GM12801 (cell line): ENCODE results near the gene SLC17A5.

ENCODE experiments used
- CTCF ChIP-seq: IDR thresholded peaks from one replicate; pipeline ENCODE4 v1.5.1; 2011; ENCODE audit warnings: control low read depth; ENCODE audit not compliant: insufficient read length; ENCODE audit errors: extremely low read depth

Gene SLC17A5

DNA sequence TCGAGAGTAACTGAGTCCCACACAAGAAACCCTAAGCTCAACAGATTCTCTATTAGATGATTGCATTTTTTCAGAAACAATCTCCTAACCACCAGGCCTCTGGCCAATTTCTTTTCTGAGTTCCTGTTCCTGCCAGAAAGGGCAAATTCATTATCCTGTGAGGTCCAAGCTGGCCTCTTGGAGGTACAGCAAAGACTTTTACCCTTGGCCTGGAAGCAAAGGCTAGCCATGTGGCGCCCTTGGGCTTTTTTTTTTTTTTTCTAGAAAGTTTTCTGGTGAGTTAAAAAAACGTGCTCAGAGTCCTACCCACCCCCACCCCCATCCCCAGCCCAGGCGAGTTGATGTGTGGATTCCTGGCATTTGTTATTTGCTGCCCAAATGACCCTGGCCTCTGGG is 73.9 kb downstream of the SLC17A5 start:
- TF ChIP-seq CTCF = no peak

DNA sequence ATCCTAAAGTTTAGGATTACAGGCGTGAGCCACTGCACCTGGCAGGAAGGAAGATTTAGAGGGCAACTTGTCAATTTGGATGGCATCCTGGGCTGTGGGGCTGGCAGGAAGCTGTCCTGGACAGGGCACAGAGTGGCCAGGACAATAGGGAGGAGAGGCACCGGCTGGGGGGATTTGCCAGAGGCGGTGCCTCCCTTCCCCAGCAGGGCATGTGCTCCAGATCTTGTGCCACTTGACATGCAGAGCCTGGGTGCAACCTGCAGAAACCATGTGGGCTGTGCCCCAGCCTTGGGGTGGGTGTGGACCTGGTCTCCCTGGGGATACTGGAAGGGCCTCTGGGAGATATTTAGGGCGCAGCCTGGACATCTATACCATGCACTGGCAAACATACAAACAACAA is 74.4 kb downstream of the SLC17A5 start:
- no peak for TF ChIP-seq CTCF

- TF ChIP-seq CTCF = no peak
Measured at GRCh38 chr6:73577676-73578075, 76.1 kb downstream of the SLC17A5 start.

DNA sequence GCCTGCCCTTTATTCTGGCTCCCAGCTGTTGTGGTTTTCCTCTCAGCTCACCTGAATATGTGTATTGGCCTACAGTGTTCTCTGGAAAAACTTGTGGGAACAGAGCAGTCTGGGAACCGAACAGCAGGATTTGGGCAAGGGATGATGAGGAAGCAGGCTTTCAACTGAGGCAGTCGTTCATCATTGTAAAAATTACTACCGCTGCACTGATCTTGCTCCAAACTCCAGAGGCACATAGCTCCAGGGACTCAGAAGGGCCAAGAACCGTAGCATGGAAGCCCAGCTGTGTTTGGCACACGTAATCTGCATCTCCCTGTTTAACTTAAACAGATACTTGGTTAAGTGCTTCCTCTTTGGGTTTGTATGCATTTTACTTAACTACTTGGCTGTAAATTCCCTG is 84.7 kb downstream of the SLC17A5 start:
- TF ChIP-seq CTCF = no peak

DNA sequence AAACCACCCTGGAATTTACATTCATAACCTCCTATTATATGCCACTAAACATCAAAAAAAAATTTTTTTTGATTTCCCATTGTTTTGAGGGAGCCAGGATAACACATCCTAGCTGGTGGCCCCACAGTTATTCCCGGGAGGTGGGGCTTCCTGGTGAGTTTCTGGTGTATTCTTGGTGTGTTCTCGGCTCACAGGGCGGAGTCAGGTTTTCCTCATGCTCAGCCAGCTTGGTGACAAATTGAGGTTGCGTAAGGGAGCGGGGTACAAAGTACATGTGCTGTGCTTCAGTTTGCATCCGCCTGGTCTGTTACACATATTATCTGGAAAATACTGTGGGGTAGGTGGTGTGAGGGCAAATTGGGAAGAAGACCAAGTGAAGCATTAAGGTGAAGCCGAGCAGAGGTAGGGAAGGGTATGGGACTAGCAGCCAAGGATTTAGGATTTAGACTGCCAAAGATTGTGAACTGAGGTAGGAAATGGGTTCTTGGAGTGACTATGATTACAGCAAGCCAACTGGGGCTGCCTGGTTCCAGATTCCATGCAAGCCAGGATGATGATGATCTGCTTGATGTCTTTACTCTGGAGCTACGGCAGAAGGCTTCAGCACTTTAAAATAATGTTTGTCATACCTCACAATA is 86.7 kb downstream of the SLC17A5 start:
- no peak for TF ChIP-seq CTCF

DNA sequence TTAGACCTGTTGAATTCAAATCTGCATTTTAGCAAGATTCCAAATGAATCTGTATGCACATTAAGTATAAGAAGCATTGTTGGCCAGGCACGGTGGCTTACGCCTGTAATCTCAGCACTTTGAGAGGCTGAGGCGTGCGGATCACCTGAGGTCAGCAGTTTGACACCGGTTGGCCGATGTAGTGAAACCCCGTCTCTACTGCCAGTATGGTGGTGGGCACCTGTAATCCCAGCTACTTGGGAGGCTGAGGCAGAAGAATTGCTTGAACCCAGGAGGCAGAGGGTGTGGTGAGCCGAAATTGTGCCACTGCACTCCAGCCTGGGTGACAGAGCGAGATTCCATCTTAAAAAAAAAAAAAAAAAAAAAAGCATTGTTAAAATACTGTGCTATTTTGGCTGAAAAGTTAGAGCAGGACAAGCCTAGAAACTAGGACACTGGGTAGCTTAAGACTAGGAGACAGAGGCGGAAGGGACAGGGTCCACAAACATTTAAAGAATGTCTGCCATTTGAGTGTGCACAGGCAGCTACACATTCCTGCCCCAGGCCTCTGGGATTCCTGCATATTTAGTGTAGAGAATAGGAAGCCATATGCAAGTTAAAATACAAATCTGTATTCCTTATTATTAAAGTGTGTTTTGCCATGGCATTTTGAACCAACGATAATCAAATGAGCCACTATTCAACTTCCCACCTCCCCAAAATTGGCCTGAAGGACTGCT is 87.9 kb downstream of the SLC17A5 start:
- no peak for TF ChIP-seq CTCF

DNA sequence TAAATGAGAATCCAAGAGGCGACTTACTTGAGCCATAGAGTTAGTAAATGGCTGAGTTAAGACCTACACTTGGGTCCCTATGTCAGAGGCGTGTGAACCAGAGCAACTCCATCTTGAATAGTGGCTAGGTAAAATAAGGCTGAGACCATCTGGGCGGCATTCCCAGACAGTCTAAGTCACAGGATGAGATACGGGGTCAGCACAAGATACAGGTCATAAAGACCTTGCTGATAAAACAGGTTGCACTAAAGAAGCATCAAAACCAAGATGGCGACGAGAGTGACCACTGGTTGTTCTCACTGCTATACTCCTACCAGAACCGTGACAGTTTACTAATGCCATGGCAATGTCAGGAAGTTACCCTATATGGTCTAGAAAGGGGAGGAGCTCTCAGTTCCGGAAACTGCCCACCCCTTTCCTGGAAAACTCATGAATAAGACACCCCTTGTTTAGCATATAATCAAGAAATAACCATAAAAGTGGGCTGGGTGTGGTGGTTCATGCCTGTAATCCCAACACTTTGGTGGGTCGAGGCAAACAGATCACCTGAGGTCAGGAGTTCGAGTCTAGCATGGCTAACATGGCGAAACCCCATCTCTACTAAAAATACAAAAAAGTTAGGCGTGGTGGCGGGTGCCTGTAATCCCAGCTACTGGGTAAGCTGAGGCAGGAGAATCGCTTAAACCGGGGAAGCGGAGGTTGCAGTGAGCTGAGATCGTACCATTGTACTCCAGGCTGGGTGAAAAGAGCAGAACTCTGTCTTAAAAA is 89.0 kb downstream of the SLC17A5 start:
- no peak for TF ChIP-seq CTCF
